DMS53 (cell line): Measurements from ENCODE around the gene ANKRD49.
"Not testable (repeated sequence)": the region's sequence is repeated elsewhere in the genome, so short reads cannot be mapped to it uniquely, and the experiment has no call there.

ENCODE experiments used
- DNase-seq: peaks from one replicate; lab custom pipeline; 2025; lab: John Stamatoyannopoulos, UW

The ANKRD49 gene

GRCh38 chr11:94493281-94494125 is at the start of gene ANKRD49, which contains the start of gene MRE11:
ANKRD49 (plus strand) TSS chr11:94493984; CDS start chr11:94496694, 2,710 bp downstream.
MRE11 (minus strand) TSS chr11:94493844; CDS start chr11:94492801, 1,043 bp downstream.
- peak; percentile 100 for DNase-seq

- DNase-seq, result no peak
Observed at GRCh38 chr11:94445641-94446040, 48.1 kb upstream of the ANKRD49 start.

- no peak for DNase-seq
Observed at GRCh38 chr11:94447149-94447548, 46.6 kb upstream of the ANKRD49 start.

- peak; percentile 72 for DNase-seq
Observed at GRCh38 chr11:94449029-94449428, 44.8 kb upstream of the ANKRD49 start.

- DNase-seq, result peak; percentile 97
Observed at GRCh38 chr11:94449437-94449836, 44.3 kb upstream of the ANKRD49 start.

- no peak for DNase-seq
Observed at GRCh38 chr11:94450048-94450447, 43.7 kb upstream of the ANKRD49 start.

- DNase-seq, result no peak
Observed at GRCh38 chr11:94452988-94453387, 40.8 kb upstream of the ANKRD49 start.

GRCh38 chr11:94454301-94454700 is 39.5 kb upstream of the ANKRD49 start:
- DNase-seq, result no peak

- DNase-seq, result peak; percentile 97
Observed at GRCh38 chr11:94455861-94456260, 37.9 kb upstream of the ANKRD49 start.

GRCh38 chr11:94457118-94458029 is 36.4 kb upstream of the ANKRD49 start:
- DNase-seq, result peak; percentile 86

GRCh38 chr11:94459576-94459975 is 34.2 kb upstream of the ANKRD49 start:
- no peak for DNase-seq

GRCh38 chr11:94469416-94469815 is 24.4 kb upstream of the ANKRD49 start:
- no peak for DNase-seq

GRCh38 chr11:94472916-94473799 is 20.6 kb upstream of the ANKRD49 start:
- DNase-seq, result no peak

- DNase-seq, result no peak
Observed at GRCh38 chr11:94477624-94478023, 16.2 kb upstream of the ANKRD49 start.

- DNase-seq, result no peak
Observed at GRCh38 chr11:94481342-94481741, 12.4 kb upstream of the ANKRD49 start.

GRCh38 chr11:94486068-94486467 is 7.7 kb upstream of the ANKRD49 start:
- DNase-seq, result no peak

- DNase-seq, result peak; percentile 60
Observed at GRCh38 chr11:94494126-94494680, 419 bp downstream of the ANKRD49 start.

GRCh38 chr11:94500181-94500580 is 6.4 kb downstream of the ANKRD49 start:
- no peak for DNase-seq

GRCh38 chr11:94501522-94501921 is 7.7 kb downstream of the ANKRD49 start:
- no peak for DNase-seq

- DNase-seq, result peak; percentile 81
Observed at GRCh38 chr11:94504689-94505293, 11.0 kb downstream of the ANKRD49 start.

- not testable (repeated sequence) for DNase-seq
Observed at GRCh38 chr11:94506513-94506912, 12.7 kb downstream of the ANKRD49 start.
